Fibroblast of lung (primary cell): Measurements from ENCODE around the gene SLC35C1. TPM values are rescaled to one million over a fixed set of nuclear protein-coding genes. Genes with fewer than 3 reads are reported as not detected.
A peak's percentile ranks its signal among the peaks of the same experiment; 100 is the strongest.

ENCODE experiments used
- DNase-seq, 2 donors: peaks; one replicate each; pipeline versions ENCODE4 v3.0.0 to v3.0.0-alpha.2; 2010; ENCODE audit warnings: low read depth in 2 of 2
- H2AFZ ChIP-seq: 2 replicates; pipeline ENCODE4 v1.5.1; 2012; ENCODE audit warnings: low read length, control low read depth, inconsistent platforms
- H3K27ac ChIP-seq: 2 replicates; pipeline ENCODE4 v1.5.1; 2011; ENCODE audit warnings: low read length, control low read depth; ENCODE audit not compliant: insufficient read depth
- H3K27me3 ChIP-seq: 2 replicates; pipeline ENCODE4 v1.5.1; 2011; ENCODE audit warnings: mild to moderate bottlenecking, low read length; ENCODE audit not compliant: control insufficient read depth, insufficient read depth
- H3K36me3 ChIP-seq: 2 replicates; pipeline ENCODE4 v1.5.1; 2011; ENCODE audit warnings: low read length; ENCODE audit not compliant: control insufficient read depth, insufficient read depth
- H3K4me1 ChIP-seq: 2 replicates; pipeline ENCODE4 v1.5.1; 2011; ENCODE audit warnings: low read length; ENCODE audit not compliant: control insufficient read depth, insufficient read depth; ENCODE audit errors: extremely low read depth
- H3K4me2 ChIP-seq: 2 replicates; pipeline ENCODE4 v1.5.1; 2011; ENCODE audit warnings: low read length, control low read depth; ENCODE audit not compliant: insufficient read depth; ENCODE audit errors: extremely low read depth
- H3K4me3 ChIP-seq, 4 experiments: fragments of 200-600 bp in 1 of 4; sonication (generic) in 1 of 4; replicated peaks in 1 of 4; 2 replicates each; pipeline ENCODE4 v1.5.1; 2011 to 2016; ENCODE audit warnings: low read length in 4 of 4, low read depth in 3 of 4, mild to moderate bottlenecking in 3 of 4, control low read depth in 2 of 4, inconsistent platforms in 1 of 4, mixed read lengths in 1 of 4; ENCODE audit not compliant: insufficient read depth in 1 of 4; ENCODE audit errors: control extremely low read depth in 1 of 4
- H3K79me2 ChIP-seq: 2 replicates; pipeline ENCODE4 v1.5.1; 2012; ENCODE audit warnings: mild to moderate bottlenecking, low read length, inconsistent platforms; ENCODE audit not compliant: control insufficient read depth, insufficient read depth
- H3K9ac ChIP-seq: 2 replicates; pipeline ENCODE4 v1.5.1; 2011; ENCODE audit warnings: mild to moderate bottlenecking, low read length, control low read depth; ENCODE audit not compliant: insufficient read depth
- H3K9me3 ChIP-seq: 2 replicates; pipeline ENCODE4 v1.5.1; 2012; ENCODE audit warnings: low read depth, low read length; ENCODE audit not compliant: control insufficient read depth, insufficient read depth
- H4K20me1 ChIP-seq: 2 replicates; pipeline ENCODE4 v1.5.1; 2011; ENCODE audit warnings: low read length; ENCODE audit not compliant: control insufficient read depth, insufficient read depth; ENCODE audit errors: extremely low read depth
- EZH2 ChIP-seq: IDR thresholded peaks from 2 replicates; pipeline ENCODE4 v1.5.1; 2012; ENCODE audit warnings: low read length, control low read depth, mild to moderate bottlenecking; ENCODE audit errors: missing control alignments
- polyA plus RNA-seq, 2 donors: library from polyadenylated mRNA; depleted of rRNA in 1 of 2; stranded (reverse) in 1 of 2; unstranded in 1 of 2; fragments of >200 nt; gene quantifications; 2 replicates each; pipeline ENCODE4 v1.2.1, GENCODE V29; 2011 to 2012; ENCODE audit warnings: missing spikeins in 1 of 2
- total RNA-seq: library from RNA; depleted of rRNA; stranded (reverse); fragments of >200 nt; gene quantifications from 2 replicates; pipeline ENCODE4 v1.2.1, GENCODE V29; 2014
- TF ChIP-seq, protein P1 (sequence below), 2 donors: IDR thresholded peaks in 1 of 2; conservative IDR thresholded peaks in 1 of 2; 1 replicate in 1 of 2; 2 replicates in 1 of 2; pipeline ENCODE4 v1.5.1; 2011 to 2012; ENCODE audit warnings: low read length in 2 of 2, control low read depth in 1 of 2, inconsistent platforms in 1 of 2, low read depth in 1 of 2, mild to moderate bottlenecking in 1 of 2

SLC35C1 gene
- total and polyA plus RNA-seq, 2 donors (not counting 1 experiment from before 2014, with no cell fraction given), result 6.7 to 10.4 TPM

DNA sequence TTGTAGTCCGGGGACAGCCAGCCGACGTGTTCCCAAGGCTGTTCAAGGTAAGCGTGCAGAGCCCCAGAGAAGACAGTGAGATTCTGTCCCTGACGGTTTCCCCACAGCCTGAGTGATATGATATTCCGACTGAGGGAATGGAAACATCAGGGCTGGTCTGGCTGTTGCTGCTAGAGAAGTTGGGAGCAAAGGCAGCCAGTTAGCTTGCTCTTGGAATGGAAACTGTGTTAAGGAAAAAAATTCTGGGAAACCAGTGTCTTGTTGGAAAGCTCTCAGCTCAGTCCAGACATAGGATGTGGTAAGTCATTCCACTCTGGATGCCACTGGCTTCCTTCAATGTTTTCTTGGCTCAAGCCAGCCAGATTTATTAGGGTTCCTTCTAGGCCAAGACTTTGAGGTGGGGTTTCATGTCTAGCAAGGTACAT is 51.1 kb downstream of the SLC35C1 start:
- H3K4me2 ChIP-seq, result no peak overlapping the region
- TF ChIP-seq, protein P1, sequence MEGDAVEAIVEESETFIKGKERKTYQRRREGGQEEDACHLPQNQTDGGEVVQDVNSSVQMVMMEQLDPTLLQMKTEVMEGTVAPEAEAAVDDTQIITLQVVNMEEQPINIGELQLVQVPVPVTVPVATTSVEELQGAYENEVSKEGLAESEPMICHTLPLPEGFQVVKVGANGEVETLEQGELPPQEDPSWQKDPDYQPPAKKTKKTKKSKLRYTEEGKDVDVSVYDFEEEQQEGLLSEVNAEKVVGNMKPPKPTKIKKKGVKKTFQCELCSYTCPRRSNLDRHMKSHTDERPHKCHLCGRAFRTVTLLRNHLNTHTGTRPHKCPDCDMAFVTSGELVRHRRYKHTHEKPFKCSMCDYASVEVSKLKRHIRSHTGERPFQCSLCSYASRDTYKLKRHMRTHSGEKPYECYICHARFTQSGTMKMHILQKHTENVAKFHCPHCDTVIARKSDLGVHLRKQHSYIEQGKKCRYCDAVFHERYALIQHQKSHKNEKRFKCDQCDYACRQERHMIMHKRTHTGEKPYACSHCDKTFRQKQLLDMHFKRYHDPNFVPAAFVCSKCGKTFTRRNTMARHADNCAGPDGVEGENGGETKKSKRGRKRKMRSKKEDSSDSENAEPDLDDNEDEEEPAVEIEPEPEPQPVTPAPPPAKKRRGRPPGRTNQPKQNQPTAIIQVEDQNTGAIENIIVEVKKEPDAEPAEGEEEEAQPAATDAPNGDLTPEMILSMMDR (conservative IDR thresholded peaks at IDR 0.05 in 1 of 2, IDR thresholded peaks at IDR 0.05 in 1 of 2; ENCODE audit: low read depth in 1 of 2, low read length in 2 of 2), result no peak
- no peak for TF ChIP-seq EZH2
- H3K27me3 ChIP-seq, result no peaks in the 10 kb centered on the region
- H3K4me1 ChIP-seq, result peaks cover 31% of the 10 kb centered on the region
- DNase-seq, result peak; percentile 33 to 85
- no peaks in the 10 kb centered on the region for H3K9me3 ChIP-seq
- H2AFZ ChIP-seq, result no peak overlapping the region
- peaks cover 8% of the 10 kb centered on the region for H3K36me3 ChIP-seq
- H3K79me2 ChIP-seq, result peaks cover 17% of the 10 kb centered on the region
- no peak overlapping the region for H3K4me3 ChIP-seq
- no peak overlapping the region for H3K9ac ChIP-seq
- H3K27ac ChIP-seq, result peak overlapping the region; percentile 93
- no peaks in the 10 kb centered on the region for H4K20me1 ChIP-seq

DNA sequence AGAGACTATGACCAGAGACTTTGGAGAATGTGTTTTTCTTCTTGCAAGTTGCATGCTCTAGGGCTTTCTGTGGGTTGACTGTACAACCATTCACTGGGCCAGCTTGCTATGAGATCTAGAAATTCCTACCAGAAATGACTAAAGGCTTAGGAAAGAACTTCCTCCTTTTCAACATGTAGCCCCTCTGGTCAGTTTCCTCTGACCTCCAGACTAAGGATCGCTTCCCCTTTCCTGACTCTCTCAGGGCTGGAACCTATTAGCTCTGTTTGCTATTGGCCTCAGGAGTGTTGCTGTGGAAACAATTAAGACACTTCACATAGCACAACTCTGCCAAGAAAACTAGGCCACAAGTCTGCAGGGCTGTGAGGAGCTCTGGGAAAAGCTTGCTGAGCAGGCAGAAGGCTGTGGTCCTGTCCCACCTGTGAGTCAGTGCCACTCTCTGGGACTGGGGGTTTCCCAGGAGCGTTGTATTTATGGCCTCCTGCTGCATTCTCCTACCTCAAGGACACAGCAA is 53.1 kb downstream of the SLC35C1 start:
- Histone ChIP-seq H3K4me2 (peak overlapping the region; percentile 18), H3K79me2 (peaks cover 6% of the 10 kb centered on the region), H4K20me1 (no peaks in the 10 kb centered on the region), H3K4me1 (peaks cover 31% of the 10 kb centered on the region), H3K9ac (peak overlapping the region; percentile 35), H3K27me3 (no peaks in the 10 kb centered on the region), H3K4me3 (no peak overlapping the region), H3K36me3 (peaks cover 17% of the 10 kb centered on the region), H3K27ac (peak overlapping the region; percentile 93), H2AFZ (no peak overlapping the region), H3K9me3 (no peaks in the 10 kb centered on the region)
- DNase-seq, result peak; percentile 82 to 95
- TF ChIP-seq, protein P1 (conservative IDR thresholded peaks at IDR 0.05 in 1 of 2, IDR thresholded peaks at IDR 0.05 in 1 of 2; ENCODE audit: low read depth in 1 of 2, low read length in 2 of 2), result no peak
- TF ChIP-seq EZH2, result no peak

DNA sequence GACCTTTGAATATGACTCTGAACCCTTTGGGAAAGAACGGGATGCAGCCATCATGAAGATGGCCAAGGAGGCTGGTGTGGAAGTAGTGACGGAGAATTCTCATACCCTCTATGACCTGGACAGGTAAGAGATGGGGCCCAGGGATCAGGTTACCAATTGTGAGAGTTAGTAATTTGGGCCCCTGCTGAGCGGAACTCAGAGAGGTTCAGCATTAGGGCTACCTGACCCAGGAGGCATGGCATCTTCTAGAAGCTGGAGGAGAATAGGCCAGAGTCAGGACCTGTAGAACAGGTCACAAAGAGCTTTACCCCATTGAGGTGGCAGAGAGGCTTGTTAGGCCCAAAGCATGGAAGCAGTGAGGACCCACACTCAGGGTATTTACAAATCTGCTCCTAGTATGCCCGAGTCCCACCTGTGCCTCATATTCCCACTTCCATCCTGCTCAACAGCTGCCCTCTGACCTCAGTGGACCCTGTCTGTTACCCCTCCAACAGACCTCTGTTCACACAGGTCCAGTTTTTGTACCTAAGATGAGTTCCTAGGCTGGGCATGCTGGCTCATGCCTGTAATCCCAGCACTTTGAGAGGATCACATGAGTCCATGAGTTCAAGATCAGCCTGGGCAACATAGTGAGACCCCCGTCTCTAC is 53.9 kb downstream of the SLC35C1 start:
- Histone ChIP-seq H3K4me3 (peak overlapping the region in 1 of 4 experiments; percentile 3), H3K9me3 (no peaks in the 10 kb centered on the region), H3K79me2 (peaks cover 3% of the 10 kb centered on the region), H3K27ac (peak overlapping the region; percentile 93), H3K4me1 (peaks cover 31% of the 10 kb centered on the region), H3K4me2 (peak overlapping the region; percentile 39), H3K36me3 (peaks cover 23% of the 10 kb centered on the region), H4K20me1 (no peaks in the 10 kb centered on the region), H2AFZ (no peak overlapping the region), H3K9ac (peak overlapping the region; percentile 57), H3K27me3 (no peaks in the 10 kb centered on the region)
- no peak for DNase-seq
- TF ChIP-seq, protein P1 (conservative IDR thresholded peaks at IDR 0.05 in 1 of 2, IDR thresholded peaks at IDR 0.05 in 1 of 2; ENCODE audit: low read depth in 1 of 2, low read length in 2 of 2), result no peak
- TF ChIP-seq EZH2, result no peak
